A673 (cell line): ENCODE results near the gene MKKS.

Experiments used
- CTCF ChIP-seq: fragments of 300-800, 200-600 bp; sonication (generic); conservative IDR thresholded peaks from 2 replicates; pipeline ENCODE4 v1.5.1; 2017; ENCODE audit warnings: low read depth, mild to moderate bottlenecking, antibody characterized with exemption, low read length, moderate library complexity, mixed read lengths
- EZH2 ChIP-seq: fragments of 200-600 bp; sonication (generic); IDR thresholded peaks from 2 replicates; pipeline ENCODE4 v1.6.1; 2017; ENCODE audit warnings: borderline replicate concordance, low read depth, mild to moderate bottlenecking, mixed read lengths, antibody characterized with exemption, low read length; ENCODE audit not compliant: poor library complexity, severe bottlenecking

GRCh38 chr20:10390709-10391108 lies 43.3 kb downstream of the MKKS start:
- TF ChIP-seq EZH2 (no peak), CTCF (no peak)
